OCI-LY1 (cell line): Measurements from ENCODE around the gene GPRC5C.

Experiments
- EZH2 ChIP-seq: fragments of 200-600 bp; sonication (generic), shearing (Covaris generic); IDR thresholded peaks from 2 replicates; pipeline ENCODE4 v1.8.0; 2017; ENCODE audit warnings: borderline replicate concordance, mixed run types, mild to moderate bottlenecking, antibody characterized with exemption, low read length, moderate library complexity, mixed read lengths
- TF ChIP-seq, protein P1 (sequence below): fragments of 200-600 bp; sonication (generic), shearing (Covaris generic); IDR thresholded peaks from 2 replicates; pipeline ENCODE4 v1.5.1; 2017; ENCODE audit warnings: mild to moderate bottlenecking, antibody characterized with exemption, low read length, moderate library complexity, mixed read lengths

DNA sequence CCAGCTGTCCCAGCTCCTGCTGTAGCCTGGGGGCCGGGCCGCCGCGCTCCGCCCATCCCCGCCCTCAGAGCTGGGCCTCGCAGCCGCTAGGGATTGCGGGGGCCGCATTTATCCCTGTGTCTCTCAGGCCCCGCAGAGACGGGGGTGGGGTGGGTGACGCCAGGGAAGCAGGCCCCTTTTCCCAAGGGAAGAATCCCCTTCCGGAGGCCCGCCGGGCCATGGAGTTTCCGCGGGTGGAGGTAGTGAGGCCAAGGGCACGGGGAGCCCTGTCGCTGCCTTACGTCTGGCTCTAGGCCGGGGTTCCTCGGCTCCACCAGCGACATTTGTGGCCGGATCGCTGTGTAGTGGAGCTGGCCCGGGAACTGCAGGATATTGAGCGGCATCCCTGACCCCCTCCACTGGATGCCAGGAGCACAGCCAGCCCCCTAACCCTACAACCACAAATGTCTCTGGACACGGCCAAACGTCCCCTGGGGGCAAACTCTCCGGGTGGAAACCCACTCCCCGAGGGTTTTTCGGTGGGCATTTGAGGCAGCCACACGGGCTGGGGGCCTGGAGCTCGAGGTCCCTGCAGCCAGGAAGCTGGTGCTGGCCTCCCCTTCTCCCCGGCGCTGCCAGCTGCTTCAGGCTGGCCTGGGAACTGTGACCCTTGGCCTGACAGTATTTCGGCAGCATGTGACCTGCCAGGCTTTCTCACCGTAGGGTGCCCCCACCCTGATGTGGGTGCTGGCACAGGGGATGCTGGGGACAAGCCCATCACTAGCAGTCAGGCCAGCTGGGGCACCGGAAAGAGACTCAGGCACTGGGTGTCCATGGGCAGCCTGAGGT is 22.5 kb downstream of the GPRC5C start:
- TF ChIP-seq, protein P1, sequence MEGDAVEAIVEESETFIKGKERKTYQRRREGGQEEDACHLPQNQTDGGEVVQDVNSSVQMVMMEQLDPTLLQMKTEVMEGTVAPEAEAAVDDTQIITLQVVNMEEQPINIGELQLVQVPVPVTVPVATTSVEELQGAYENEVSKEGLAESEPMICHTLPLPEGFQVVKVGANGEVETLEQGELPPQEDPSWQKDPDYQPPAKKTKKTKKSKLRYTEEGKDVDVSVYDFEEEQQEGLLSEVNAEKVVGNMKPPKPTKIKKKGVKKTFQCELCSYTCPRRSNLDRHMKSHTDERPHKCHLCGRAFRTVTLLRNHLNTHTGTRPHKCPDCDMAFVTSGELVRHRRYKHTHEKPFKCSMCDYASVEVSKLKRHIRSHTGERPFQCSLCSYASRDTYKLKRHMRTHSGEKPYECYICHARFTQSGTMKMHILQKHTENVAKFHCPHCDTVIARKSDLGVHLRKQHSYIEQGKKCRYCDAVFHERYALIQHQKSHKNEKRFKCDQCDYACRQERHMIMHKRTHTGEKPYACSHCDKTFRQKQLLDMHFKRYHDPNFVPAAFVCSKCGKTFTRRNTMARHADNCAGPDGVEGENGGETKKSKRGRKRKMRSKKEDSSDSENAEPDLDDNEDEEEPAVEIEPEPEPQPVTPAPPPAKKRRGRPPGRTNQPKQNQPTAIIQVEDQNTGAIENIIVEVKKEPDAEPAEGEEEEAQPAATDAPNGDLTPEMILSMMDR: no peak
- no peak for TF ChIP-seq EZH2
